Measurements from ENCODE around the gene BRAF. TPM values are rescaled to one million over a fixed set of nuclear protein-coding genes. Genes with fewer than 3 reads are reported as not detected.

The BRAF gene
- polyA plus RNA-seq, 1 donor (not counting 4 experiments of a cell fraction or from before 2014, with no cell fraction given), result 12.4 TPM

DNA sequence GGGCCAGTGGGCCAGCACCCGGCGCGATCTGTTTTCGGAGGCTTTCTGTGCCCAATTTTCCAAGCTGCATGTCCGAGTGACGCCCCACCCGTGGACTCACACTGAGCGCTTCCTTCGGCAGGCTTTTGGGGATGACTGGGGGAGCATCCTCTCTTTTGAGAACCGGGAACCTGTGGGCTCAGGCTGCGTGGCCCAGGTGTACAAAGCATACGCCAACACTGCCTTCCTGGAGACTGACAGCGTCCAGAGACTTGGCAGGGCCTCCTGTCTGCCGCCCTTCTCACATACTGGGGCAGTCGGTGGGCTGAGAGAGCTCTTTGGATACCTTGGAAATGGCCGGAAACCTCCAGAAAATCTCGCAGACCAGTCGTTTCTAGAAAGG lies 251.0 kb downstream of the BRAF start:
- dilution Hi-C loops (cut with MboI; ENCODE audit: extremely low pct_ligation_motif_present, low sequenced_read_pairs), result no loop called here

DNA sequence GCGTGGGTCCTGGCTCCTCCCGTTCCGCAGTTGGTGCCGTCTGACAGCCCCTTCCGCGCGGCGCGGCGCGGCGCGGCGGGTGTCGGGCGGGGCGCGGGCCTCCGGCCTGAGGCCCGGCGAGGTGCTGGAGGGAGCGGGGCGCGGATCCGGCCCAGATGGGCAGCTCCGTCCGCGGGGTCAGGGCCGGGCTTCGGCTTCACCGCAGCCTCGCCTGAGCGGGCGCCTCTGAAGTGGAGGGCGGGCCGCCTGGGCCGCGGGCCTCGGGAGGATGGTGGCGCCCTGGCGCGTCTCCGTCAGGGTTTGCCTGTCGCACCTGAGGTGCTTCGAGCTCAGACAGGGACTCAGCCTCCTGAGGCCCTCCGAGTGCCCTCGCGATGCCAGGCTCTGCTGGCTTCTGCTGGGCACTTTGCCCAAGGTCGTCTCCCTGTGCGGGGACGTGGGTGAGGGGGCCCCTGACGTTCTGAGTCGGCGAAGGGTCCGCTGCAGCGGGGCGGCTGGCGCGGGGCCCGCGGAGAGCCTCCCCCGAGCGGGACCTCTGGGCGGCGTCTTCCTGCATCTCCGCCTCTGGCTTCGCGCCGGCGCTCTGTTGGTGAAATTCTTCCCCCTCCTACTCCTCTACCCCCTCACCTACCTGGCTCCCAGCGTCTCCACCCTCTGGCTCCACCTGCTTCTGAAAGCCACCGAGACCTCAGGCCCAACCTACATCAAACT lies 251.5 kb downstream of the BRAF start:
- Histone ChIP-seq H3K27ac (ENCODE audit: control insufficient read depth, insufficient read depth, low read length) (peak overlapping the region; percentile 19), H3K79me2 (ENCODE audit: control insufficient read depth, insufficient read depth, low read length) (no peaks in the 10 kb centered on the region), H2AFZ (ENCODE audit: control insufficient read depth, low read length) (peak overlapping the region; percentile 88), H3K36me3 (ENCODE audit: control insufficient read depth in 2 of 2, extremely low read depth in 1 of 2, insufficient read depth in 2 of 2, low read length in 2 of 2) (peaks cover 0 to 3% of the 10 kb centered on the region in 2 experiments), H3K4me1 (ENCODE audit: control insufficient read depth, extremely low read depth, insufficient read depth, low read length) (peaks cover 16% of the 10 kb centered on the region), H3K9me1 (ENCODE audit: control insufficient read depth, extremely low read depth, insufficient read depth, low read length) (no peaks in the 10 kb centered on the region), H4K20me1 (ENCODE audit: control insufficient read depth, extremely low read depth, insufficient read depth, low read length) (no peaks in the 10 kb centered on the region), H3K4me3 (ENCODE audit: control insufficient read depth in 2 of 3, extremely low read depth in 1 of 3, insufficient read depth in 2 of 3, low read depth in 1 of 3, low read length in 3 of 3) (peak overlapping the region; percentile 58 to 79 (median 72)), H3K9ac (ENCODE audit: control insufficient read depth, extremely low read depth, insufficient read depth, low read length) (peak overlapping the region; percentile 68), H3K9me3 (ENCODE audit: control insufficient read depth, low read depth, low read length) (no peaks in the 10 kb centered on the region), H3K27me3 (ENCODE audit: control insufficient read depth, extremely low read depth, insufficient read depth, low read length) (no peaks in the 10 kb centered on the region), H3K4me2 (ENCODE audit: control insufficient read depth, extremely low read depth, insufficient read depth, low read depth, low read length) (peak overlapping the region; percentile 83)
- TF ChIP-seq, protein P1, sequence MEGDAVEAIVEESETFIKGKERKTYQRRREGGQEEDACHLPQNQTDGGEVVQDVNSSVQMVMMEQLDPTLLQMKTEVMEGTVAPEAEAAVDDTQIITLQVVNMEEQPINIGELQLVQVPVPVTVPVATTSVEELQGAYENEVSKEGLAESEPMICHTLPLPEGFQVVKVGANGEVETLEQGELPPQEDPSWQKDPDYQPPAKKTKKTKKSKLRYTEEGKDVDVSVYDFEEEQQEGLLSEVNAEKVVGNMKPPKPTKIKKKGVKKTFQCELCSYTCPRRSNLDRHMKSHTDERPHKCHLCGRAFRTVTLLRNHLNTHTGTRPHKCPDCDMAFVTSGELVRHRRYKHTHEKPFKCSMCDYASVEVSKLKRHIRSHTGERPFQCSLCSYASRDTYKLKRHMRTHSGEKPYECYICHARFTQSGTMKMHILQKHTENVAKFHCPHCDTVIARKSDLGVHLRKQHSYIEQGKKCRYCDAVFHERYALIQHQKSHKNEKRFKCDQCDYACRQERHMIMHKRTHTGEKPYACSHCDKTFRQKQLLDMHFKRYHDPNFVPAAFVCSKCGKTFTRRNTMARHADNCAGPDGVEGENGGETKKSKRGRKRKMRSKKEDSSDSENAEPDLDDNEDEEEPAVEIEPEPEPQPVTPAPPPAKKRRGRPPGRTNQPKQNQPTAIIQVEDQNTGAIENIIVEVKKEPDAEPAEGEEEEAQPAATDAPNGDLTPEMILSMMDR (optimal IDR thresholded peaks at IDR 0.05 in 1 of 3, IDR thresholded peaks at IDR 0.05 in 1 of 3, conservative IDR thresholded peaks at IDR 0.05 in 1 of 3; ENCODE audit: extremely low read depth in 1 of 3, insufficient read depth in 2 of 3, low read length in 3 of 3), result peak in 1 of 3 experiments; percentile 2
- TF ChIP-seq EZH2 (IDR thresholded peaks at IDR 0.05; ENCODE audit: low read length), result no peak
- DNase-seq (ENCODE audit: low read depth, low spot score), result no peak
- dilution Hi-C loops (cut with MboI; ENCODE audit: extremely low pct_ligation_motif_present, low sequenced_read_pairs), result no loop called here
- no peak for FAIRE-seq

More for the DNA sequence above, 251.0 kb downstream of the BRAF start:
- FAIRE-seq (no peak), DNase-seq (ENCODE audit: low read depth, low spot score) (no peak)
- TF ChIP-seq, protein P1 (optimal IDR thresholded peaks at IDR 0.05 in 1 of 3, IDR thresholded peaks at IDR 0.05 in 1 of 3, conservative IDR thresholded peaks at IDR 0.05 in 1 of 3; ENCODE audit: extremely low read depth in 1 of 3, insufficient read depth in 2 of 3, low read length in 3 of 3), result no peak
- no peak for TF ChIP-seq EZH2 (IDR thresholded peaks at IDR 0.05; ENCODE audit: low read length)
- no peaks in the 10 kb centered on the region for H3K79me2 ChIP-seq (ENCODE audit: control insufficient read depth, insufficient read depth, low read length)
- no peaks in the 10 kb centered on the region for H4K20me1 ChIP-seq (ENCODE audit: control insufficient read depth, extremely low read depth, insufficient read depth, low read length)
- no peak overlapping the region for H3K27ac ChIP-seq (ENCODE audit: control insufficient read depth, insufficient read depth, low read length)
- H3K27me3 ChIP-seq (ENCODE audit: control insufficient read depth, extremely low read depth, insufficient read depth, low read length), result no peaks in the 10 kb centered on the region
- peaks cover 16% of the 10 kb centered on the region for H3K4me1 ChIP-seq (ENCODE audit: control insufficient read depth, extremely low read depth, insufficient read depth, low read length)
- peak overlapping the region; percentile 83 for H3K4me2 ChIP-seq (ENCODE audit: control insufficient read depth, extremely low read depth, insufficient read depth, low read depth, low read length)
- H3K9me3 ChIP-seq (ENCODE audit: control insufficient read depth, low read depth, low read length), result no peaks in the 10 kb centered on the region
- H3K9ac ChIP-seq (ENCODE audit: control insufficient read depth, extremely low read depth, insufficient read depth, low read length), result peak overlapping the region; percentile 68
- H3K9me1 ChIP-seq (ENCODE audit: control insufficient read depth, extremely low read depth, insufficient read depth, low read length), result no peaks in the 10 kb centered on the region
- peak overlapping the region; percentile 58 to 79 (median 72) for H3K4me3 ChIP-seq (ENCODE audit: control insufficient read depth in 2 of 3, extremely low read depth in 1 of 3, insufficient read depth in 2 of 3, low read depth in 1 of 3, low read length in 3 of 3)
- H3K36me3 ChIP-seq (ENCODE audit: control insufficient read depth in 2 of 2, extremely low read depth in 1 of 2, insufficient read depth in 2 of 2, low read length in 2 of 2), result peaks cover 1 to 3% of the 10 kb centered on the region in 2 experiments
- H2AFZ ChIP-seq (ENCODE audit: control insufficient read depth, low read length), result peak overlapping the region; percentile 88
